Coronary artery (tissue), 2 donors: ENCODE measurements around the gene OTOR.

ENCODE experiments used
- DNase-seq: peaks from one replicate; pipeline ENCODE4 v3.0.0-alpha.2; 2017; ENCODE audit warnings: low spot score
- H3K27ac ChIP-seq, 2 donors: fragments of 200-600 bp; sonication (generic); one replicate each; pipeline ENCODE4 v1.5.1; 2016 to 2019
- H3K4me3 ChIP-seq: fragments of 200-600 bp; sonication (generic); 2 replicates; pipeline ENCODE4 v1.5.1; 2016; ENCODE audit warnings: mild to moderate bottlenecking, moderate library complexity
- TF ChIP-seq, protein P1 (sequence below): fragments of 200-600 bp; sonication (generic); IDR thresholded peaks from one replicate; pipeline ENCODE4 v1.5.1; 2019; ENCODE audit warnings: antibody characterized with exemption

OTOR gene

DNA sequence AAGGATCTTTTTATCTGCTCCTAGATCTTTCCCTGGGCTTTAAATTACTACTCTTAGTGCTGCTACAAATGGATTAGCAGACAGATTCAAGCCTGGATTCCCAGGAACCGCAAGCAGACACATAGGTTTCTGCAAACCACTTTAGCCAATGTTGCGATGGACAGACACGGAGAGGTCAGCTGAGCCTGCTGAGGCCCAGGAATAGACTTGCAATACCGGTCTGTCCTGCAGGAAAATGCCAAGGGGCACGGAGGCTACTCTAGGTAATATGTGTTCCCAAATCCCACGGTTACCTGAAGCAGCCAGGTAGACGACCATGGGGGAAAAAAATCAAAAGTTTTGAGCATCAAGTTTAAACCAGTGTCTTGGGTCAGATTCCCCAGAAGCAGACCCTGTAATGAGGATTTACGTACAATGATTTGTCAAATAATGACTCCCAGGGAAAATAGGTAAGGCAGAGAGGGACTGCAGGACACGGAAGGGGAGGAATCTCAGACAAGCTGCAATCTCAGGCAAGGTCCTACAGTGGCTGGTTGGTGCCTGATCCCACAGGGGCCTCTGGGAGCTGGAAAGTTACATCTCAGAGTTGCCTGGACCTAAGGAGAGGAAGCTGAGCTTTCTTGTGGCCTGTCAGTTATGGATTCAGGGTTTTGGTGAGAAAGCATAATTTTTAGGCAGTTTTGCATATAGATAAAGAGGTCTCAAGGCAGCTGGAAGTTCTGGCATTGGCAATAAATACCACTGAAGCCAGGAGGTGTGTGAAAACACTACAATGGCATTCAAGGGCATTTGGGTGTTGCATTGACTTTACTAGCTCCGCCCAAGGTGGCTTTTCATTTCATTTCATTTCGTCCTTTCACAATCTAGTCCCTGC, 12.5 kb downstream of the OTOR start:
- Histone ChIP-seq H3K27ac (no peak overlapping the region), H3K4me3 (no peak overlapping the region)
- DNase-seq: no peak
- TF ChIP-seq, protein P1, sequence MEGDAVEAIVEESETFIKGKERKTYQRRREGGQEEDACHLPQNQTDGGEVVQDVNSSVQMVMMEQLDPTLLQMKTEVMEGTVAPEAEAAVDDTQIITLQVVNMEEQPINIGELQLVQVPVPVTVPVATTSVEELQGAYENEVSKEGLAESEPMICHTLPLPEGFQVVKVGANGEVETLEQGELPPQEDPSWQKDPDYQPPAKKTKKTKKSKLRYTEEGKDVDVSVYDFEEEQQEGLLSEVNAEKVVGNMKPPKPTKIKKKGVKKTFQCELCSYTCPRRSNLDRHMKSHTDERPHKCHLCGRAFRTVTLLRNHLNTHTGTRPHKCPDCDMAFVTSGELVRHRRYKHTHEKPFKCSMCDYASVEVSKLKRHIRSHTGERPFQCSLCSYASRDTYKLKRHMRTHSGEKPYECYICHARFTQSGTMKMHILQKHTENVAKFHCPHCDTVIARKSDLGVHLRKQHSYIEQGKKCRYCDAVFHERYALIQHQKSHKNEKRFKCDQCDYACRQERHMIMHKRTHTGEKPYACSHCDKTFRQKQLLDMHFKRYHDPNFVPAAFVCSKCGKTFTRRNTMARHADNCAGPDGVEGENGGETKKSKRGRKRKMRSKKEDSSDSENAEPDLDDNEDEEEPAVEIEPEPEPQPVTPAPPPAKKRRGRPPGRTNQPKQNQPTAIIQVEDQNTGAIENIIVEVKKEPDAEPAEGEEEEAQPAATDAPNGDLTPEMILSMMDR: no peak

DNA sequence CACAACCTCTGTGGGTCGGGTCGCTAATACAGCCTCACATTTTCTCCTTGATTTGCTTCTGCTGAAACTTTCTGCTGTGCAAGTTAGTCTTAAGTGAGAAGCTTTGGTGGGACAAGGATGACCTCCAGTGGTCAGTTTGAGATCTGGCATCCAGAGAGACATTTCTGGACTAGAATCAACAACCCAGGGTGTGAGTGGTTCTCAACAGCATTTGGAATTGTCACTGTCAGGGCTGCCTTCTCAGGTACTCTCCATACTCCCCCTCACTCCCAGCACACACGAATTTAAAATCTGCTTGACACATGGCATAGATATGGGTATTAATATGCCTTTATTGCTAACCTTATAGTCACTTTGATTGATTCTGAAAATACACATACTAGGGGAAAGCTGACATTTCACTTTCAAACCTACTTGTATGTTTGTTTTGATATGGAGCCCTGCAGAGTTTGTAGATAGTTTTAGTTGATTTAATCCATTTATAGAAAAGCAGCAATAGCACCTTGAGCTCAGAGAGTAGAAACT, 13.2 kb downstream of the OTOR start:
- DNase-seq: no peak
- TF ChIP-seq, protein P1: peak; percentile 51
- no peak overlapping the region for H3K27ac ChIP-seq
- H3K4me3 ChIP-seq: no peak overlapping the region

DNA sequence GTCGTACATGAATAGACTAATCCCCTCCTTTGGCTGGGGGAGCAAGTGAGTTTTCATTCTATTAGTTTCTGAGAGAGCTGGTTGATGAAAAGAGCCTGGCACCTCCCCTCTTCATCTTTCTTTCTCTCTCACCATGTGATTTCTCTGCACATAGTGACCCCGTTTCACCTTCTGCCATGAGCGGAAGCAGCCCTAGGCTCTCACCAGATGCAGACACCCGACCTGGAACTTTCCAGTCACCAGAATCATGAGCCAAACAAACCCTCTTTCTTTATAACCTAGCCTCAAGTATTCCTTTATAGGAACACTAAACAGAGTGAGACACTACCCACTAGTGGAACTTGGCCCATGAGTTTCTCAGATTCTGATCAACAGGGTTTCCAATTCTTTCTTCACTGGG, 16.4 kb downstream of the OTOR start:
- Histone ChIP-seq H3K4me3 (no peak overlapping the region), H3K27ac (no peak overlapping the region)
- TF ChIP-seq, protein P1: no peak
- DNase-seq: no peak

DNA sequence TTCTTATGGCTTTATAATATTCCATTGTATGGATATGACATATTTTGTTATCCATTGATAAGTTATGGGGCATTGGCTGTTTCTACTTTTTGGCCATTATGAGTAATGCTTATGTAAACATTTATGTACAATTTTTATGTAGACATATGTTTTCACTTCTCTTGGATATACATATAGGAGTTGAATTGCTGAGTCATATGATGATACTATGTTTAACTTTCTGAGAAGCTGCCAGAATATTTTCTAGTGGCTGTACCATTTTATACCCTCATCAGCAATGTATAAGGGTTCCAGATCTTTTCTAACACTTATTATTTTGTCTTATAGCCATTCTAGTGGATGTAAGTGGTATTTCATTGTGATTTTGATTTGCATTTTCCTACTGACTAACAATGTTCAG, 23.1 kb downstream of the OTOR start:
- TF ChIP-seq, protein P1: no peak

DNA sequence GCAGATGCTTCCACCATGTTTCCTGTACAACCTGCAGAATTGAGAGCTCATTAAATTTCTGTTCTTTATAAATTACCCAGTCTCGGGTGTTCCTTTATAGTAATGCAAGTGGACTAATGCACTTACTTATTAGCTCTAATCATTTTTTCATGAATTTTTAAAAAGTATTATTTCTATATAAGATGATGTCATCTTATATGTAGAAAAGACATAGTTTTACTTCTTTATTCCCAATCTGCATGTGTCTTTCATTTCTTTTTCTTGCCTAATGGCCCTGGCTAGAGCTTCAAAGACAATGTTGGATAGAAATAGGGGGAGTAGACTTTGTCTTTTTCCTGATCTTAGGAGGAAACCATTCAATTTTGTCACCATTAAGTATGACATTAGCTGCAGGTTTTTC, 27.8 kb downstream of the OTOR start:
- no peak overlapping the region for H3K4me3 ChIP-seq
- DNase-seq: no peak
- TF ChIP-seq, protein P1: no peak
- H3K27ac ChIP-seq: no peak overlapping the region

More for the DNA sequence above, 23.1 kb downstream of the OTOR start:
- Histone ChIP-seq H3K27ac (no peak overlapping the region), H3K4me3 (no peak overlapping the region)
- DNase-seq: no peak

DNA sequence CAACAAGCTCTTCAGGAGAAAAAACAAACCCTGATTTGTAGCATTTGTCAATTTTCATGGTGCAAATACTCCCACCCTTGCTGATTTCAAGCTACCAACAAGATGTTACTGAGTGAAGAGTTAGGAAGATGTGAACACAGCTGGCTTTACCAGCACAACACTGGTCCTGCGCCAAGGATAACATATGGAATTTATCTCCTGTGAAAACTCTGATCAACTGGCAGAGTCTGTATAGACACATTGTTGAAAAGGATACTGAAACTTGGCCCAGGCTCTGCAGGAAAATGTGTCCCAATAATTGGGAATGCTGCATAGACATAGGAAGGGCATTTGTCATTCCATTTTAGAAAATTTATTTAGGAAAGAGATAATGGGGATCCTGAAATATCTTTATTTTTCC, 29.0 kb downstream of the OTOR start:
- Histone ChIP-seq H3K4me3 (no peak overlapping the region), H3K27ac (no peak overlapping the region)
- TF ChIP-seq, protein P1: no peak
- DNase-seq: no peak

DNA sequence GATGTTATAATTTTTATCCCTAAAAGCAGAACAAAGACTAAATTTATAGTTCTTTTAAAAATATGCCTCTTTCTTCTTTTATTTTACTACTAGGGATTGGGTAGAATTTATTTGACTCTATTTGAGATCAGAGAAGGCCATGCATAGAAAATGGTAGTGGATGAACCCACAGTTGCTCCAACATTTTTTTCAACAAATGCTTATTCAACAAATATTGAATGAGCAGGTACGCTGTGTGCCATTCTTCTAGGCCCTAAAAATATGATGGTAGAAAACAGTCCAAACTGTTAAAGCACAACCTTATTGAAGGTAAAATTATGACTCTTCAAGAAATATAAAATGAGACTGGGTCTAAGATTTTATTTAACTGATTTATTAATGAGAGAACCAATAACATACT, 30.0 kb downstream of the OTOR start:
- TF ChIP-seq, protein P1: no peak
- H3K4me3 ChIP-seq: no peak overlapping the region
- H3K27ac ChIP-seq: no peak overlapping the region

More for the DNA sequence above, 30.0 kb downstream of the OTOR start:
- no peak for DNase-seq
